ENCODE measurements around the gene TMEM59L.

TMEM59L gene

DNA sequence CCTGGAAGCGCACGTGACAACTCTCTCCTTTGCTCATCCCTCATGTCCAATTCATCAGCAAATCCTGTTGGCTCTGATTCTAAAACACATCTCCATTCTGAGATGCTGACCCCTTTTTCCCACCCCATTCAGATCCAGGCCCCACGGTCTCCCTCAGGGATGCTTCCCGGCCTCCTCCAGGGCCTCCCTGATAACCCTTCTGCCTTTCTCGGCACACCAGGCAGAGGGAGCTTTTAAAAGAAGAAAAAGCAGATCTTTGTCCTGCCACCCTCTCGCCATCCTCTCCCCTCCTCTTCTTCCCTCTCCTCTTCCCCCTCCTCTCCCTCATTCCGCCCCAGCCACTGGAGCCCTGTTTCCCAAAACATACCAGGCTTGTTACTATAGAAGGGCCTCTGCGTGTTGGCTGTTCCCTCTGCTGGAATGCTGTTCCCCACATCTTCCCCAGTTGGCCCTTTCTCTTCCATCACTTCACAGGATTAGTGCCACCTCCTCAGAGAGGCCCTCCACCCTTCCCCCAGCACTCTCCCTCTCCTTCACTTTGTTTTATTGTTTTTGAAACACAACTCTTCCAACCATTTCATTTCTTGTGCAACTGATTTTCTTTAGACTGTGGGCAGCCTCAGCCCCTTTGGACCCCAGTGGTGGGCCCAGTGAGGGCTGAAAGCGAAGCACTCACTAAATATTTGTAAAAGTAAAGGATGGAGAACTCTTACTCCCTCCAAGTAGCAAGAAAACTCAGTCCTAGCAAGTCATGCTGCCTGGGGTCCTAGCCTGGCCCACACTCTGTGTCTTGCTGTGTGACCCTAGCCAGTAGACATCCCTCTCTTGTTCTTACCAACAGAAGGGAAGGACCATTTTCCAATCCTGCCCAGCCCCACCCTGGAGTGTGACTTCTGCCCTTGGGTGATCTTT lies 3.6 kb upstream of the TMEM59L start:
- no peak for DNase-seq (ENCODE audit: low read depth)

GRCh38 chr19:18609717-18610051 lies 3.0 kb upstream of the TMEM59L start:
- no peak for DNase-seq (ENCODE audit: low read depth)

- DNase-seq (ENCODE audit: low read depth): no peak
These were observed 2.5 kb upstream of the TMEM59L start for GRCh38 chr19:18610245-18610555.

- DNase-seq (ENCODE audit: low read depth): no peak
These were observed 1.9 kb upstream of the TMEM59L start for GRCh38 chr19:18610556-18611326.

DNA sequence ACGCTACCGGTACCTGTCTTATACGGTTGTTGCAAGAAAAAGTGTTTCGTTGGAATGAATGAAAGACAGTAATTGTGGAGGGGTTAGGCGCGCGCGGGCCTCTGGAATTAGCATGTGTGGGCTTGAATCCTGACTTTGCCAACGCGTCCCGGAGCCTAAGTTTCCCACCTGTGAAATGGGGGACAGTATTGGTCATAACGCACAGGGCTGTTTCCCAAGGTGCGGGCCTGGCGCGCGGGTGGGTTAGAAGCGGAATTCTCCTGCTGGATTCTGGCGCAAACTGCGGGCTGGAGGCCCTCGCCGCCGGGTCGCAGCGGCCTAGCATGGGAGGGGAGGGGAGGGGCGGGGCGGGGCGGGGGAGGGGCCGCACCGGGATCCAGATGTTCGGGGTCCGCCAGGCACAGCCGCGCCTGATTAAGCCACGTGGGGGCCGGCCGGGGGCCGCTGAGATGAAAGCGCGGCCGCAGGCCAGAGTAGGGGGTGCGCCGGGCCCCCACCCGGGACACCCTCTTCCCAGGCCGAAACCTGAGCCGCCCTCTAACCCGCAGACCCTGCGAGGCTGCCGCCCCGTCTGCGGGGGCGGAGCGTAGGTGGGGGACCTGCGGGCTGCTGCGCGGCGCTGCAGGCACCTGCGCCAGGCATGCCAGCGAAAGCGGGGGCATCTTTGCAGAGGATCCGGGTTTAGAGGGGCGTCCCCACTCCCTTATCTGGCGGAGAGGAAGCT lies 1.2 kb upstream of the TMEM59L start:
- DNase-seq (ENCODE audit: low read depth): no peak

DNA sequence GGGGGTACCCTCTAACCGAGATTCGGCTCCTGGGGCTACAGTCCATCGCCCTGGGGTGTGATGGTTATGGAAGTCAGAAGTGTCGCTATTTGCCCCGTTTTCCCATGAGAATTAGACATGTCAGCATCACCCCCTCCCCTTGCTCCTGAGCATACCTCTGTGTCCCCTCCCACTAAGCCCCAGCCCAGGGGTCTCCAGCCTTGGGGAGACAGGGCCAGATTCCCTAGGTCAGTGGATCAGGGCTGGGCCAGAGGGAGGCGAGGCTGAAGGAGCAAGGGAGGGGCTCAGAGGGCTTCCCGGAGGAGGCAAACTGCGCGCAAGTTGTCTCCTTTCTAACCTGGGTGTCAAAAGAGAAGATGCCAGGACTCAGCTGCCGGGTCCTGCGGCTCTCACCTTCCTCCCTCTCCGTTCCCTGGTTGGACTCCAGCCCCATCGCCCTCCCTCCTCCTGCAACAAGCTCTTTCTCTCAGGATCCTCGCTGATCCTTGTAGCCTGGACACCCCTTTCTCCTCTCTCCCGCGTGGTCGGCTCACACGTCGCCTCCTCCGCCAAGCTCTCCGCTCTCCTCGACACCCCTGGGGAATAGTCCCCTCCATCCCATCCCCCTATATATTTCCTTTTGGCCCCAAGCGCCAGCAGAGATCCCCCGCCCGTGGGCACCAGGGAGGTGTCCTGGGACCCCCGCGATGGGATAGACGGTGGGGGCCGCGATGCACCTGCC lies 459 bp upstream of the TMEM59L start:
- no peak for DNase-seq (ENCODE audit: low read depth)

DNA sequence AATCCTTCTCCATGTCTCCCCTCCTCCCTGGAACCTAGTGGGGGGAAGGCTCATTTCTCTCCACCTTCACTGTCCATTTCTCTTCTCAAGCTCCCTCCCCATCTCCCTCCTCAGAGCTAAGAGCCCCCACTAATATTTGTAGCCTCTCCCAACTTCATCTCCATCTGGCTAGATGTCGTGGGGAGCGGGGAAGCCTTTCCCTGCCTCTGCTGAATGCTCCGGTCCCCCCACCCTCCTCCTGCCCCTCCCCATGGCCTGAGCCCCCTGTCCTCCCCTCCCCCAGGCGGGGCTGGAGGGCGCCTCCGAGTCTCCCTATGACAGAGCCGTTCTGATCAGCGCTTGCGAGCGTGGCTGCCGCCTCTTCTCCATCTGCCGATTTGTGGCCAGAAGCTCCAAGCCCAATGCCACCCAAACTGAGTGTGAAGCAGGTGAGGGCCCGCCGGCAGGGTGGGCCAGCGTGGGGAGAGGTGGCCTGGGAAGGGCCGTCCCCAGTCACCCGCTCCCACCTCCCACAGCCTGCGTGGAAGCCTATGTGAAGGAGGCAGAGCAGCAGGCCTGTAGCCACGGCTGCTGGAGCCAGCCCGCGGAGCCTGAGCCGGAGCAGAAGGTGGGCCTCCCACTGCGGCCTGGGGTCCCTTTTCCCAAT lies 1.0 kb downstream of the TMEM59L start:
- DNase-seq (ENCODE audit: low read depth): no peak

DNA sequence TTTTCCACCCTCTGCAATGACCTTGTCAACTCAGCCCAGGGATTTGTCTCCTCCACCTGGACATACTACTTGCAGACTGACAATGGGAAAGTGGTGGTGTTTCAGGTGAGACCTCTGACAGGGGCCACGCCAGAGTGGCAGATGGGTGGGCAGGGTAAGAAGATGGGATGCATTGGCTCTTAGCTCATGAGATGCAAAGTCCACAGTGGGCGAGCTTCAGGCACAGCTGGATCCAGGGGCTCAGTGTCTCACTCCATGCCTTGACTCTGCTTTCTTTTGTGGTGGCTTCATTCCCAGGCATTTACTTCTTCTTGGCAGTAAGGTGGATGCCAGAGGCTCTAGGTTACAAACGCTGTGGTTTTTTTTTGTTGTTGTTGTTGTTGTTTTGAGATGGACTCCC lies 3.4 kb downstream of the TMEM59L start:
- no peak for DNase-seq (ENCODE audit: low read depth)

DNA sequence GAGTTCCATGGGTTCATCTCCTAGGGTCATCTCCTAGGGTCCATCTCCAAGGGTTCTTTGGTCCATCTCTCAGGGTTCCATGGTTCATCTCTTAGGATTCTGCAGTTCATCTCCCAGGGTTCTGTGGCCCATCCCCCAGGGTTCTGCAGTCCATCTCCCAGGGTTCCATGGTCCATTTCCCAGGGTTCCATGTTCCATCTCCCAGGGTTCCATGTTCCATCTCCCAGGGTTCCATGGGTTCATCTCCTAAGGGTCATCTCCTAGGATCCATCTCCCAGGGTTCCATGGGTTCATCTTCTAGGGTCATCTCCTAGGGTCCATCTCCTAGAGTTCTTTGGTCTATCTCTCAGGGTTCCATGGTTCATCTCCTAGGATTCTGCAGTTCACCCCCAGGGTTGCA lies 4.9 kb downstream of the TMEM59L start:
- DNase-seq (ENCODE audit: low read depth): no peak

GRCh38 chr19:18618236-18618635 lies 5.6 kb downstream of the TMEM59L start:
- no peak for DNase-seq (ENCODE audit: low read depth)

DNA sequence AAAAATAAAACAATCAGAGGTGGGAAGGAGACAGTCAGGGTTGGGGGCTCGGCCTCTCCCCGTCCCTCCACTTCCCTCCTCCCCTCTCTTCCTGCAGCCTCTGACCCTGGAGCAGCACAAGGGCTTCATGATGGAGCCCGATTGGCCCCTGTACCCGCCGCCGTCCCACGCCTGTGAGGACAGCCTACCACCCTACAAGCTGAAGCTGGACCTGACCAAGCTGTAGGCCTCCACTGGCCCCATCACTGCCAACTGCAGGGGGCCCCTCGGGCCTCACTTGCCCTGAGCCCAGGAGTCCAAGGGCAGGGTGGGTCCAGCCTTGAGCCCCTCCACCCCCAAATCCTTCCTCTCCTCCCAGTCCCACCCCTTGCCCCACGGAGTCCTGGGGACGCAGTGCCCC lies 7.6 kb downstream of the TMEM59L start:
- DNase-seq (ENCODE audit: low read depth): no peak

- no peak for DNase-seq (ENCODE audit: low read depth)
These were observed 8.2 kb downstream of the TMEM59L start for GRCh38 chr19:18620902-18621301.

- no peak for DNase-seq (ENCODE audit: low read depth)
These were observed 14.2 kb downstream of the TMEM59L start for GRCh38 chr19:18626906-18627305.

- no peak for DNase-seq (ENCODE audit: low read depth)
These were observed 16.8 kb downstream of the TMEM59L start for GRCh38 chr19:18629166-18630088.

GRCh38 chr19:18633321-18633720 lies 20.7 kb downstream of the TMEM59L start:
- DNase-seq (ENCODE audit: low read depth): no peak

DNA sequence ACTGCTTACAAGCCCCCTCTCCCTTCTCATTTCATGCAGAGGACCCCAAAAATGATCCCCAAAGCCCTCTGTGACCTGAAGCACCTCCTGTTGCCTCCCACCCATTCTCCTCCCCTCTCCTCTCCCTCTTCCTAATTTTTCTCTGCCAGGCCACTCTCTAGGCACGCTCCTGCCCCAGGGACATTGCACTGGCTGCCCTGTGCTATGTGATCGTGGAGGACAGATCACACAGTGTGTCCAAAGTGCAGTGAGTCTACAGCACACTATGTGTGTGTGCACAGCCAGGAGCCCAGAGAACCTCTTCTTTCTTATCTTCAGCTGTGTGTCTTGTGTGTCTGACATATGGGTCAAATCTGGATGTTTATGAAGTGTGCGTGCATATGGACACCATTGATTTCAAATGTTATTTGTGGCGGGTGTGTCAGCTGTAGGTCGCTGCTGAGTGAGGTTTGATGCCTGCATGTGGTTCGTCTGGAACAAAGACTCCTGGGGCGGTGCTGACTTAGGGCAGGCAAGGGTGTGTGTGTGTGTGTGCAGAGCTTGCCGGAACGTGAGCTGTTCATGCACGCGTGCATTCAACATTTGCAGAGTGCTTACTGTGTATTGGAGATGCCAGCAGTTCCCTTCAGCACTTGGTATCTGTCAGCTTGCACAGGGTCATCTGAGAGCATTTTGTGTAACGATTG lies 22.1 kb downstream of the TMEM59L start:
- no peak for DNase-seq (ENCODE audit: low read depth)

- DNase-seq (ENCODE audit: low read depth): no peak
These were observed 23.1 kb downstream of the TMEM59L start for GRCh38 chr19:18635831-18636182.

DNA sequence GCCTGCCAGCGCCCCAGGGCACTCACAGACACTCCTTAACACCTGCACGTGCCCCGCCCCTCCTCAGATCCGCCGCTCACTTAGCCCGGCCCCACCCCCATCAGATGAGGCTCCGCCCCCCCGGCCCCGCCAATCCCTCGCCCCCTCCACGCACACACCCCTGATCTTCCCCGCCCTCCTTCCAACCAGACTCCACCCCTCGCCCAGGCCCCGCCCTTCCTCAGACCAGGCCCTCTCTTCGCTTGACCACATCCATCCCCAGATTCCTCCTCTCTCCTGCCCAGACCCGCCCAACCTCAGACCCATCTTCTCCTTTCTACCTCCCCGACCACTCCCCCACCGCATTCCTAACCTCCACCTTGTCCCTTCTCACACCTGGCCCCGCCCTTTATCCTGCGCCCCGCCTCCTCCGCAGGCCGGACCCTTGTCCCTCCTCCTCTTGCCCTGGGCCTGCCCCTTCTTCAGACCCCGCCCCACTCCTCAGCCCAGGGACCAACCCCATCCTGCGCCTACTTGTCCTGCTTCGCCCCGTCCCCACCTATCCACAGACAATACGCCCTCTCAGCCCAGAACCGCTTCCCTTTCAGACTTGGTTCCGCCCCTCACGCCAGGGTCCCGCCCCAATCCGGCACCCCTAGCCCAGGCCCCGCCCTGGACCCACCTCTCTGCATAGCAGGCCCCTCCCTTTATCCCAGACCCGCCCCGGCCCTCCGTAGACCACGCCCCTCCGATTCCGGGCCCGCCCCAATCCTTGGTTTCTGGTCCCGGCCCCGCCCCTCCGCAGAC lies 23.7 kb downstream of the TMEM59L start:
- DNase-seq (ENCODE audit: low read depth): peak; percentile 83

DNA sequence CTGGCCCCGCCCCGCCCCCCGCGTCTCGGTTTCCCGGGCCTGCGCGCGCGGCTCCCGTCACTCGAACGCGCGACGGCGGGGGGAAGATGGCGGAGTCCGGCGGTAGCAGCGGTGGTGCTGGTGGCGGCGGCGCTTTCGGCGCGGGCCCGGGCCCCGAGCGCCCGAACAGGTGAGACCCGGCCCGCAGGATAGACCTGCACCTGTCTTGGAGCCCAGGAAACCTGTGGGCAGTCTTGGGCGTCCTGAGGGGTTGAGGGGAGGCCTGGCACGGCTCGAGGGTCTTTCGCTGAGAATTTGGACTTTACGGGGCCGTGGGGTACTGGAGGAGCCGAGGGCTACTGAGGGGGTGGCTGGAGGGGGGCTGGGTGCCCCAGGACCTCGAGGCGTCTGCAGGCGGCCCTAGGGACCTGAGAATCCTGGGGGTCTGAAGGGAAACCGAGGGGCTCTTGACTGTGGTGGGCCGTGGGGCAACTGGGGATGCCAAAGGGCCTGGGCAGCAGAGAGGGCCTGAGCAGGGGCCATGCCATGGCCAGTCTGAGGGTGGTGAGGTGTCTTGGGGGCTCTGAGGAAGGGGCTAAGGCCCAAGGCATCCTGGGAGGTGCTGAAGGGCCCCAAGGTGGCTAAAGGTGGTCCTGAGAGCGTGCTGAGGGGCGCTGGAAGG lies 24.4 kb downstream of the TMEM59L start, which contains the start of gene KLHL26:
KLHL26 (plus strand) TSS at position 60 of the 661 bp plus-strand sequence; CDS start at position 87, 27 bp downstream.
- no peak for DNase-seq (ENCODE audit: low read depth)
